ENCODE results near the gene S100Z. TPM values are rescaled to one million over a fixed set of nuclear protein-coding genes. Genes with fewer than 3 reads are reported as not detected.

S100Z gene
- total RNA-seq (2014; rRNA removed; shearing (Covaris generic)), result not detected in 2 replicates
- not detected in 2 replicates for polyA plus RNA-seq (2016; fragmentation: Nextera tagmentation; extraction: Ambion mirVana)

GRCh38 chr5:76849419-76850291 lies at the start of gene S100Z:
Gene S100Z, plus strand, starts transcription at chr5:76850014. Its CDS starts 25,346 bp downstream, at chr5:76875360.
- Histone ChIP-seq H3K4me3 (no peak within 1 kb of the TSS), H3K4me1 (ENCODE audit: insufficient read depth) (no peaks in the 10 kb centered on the region), H3K27me3 (replicated peaks; ENCODE audit: insufficient read depth) (no peaks in the 10 kb centered on the region), H3K9me3 (ENCODE audit: low read depth) (no peaks in the 10 kb centered on the region), H3K4me2 (ENCODE audit: unreplicated experiment) (no peak within 1 kb of the TSS), H3K27ac (no peak within 1 kb of the TSS), H3K36me3 (ENCODE audit: low read depth) (no peaks in the 10 kb centered on the region), H4K20me1 (ENCODE audit: insufficient read depth) (no peaks in the 10 kb centered on the region), H3K79me2 (ENCODE audit: insufficient read depth) (no peaks in the 10 kb centered on the region), H3K9me2 (ENCODE audit: insufficient read depth) (no peaks in the 10 kb centered on the region), H3F3A (ENCODE audit: insufficient read depth) (no peaks in the 10 kb centered on the region), H3K9ac (no peak within 1 kb of the TSS), H2AFZ (no peak within 1 kb of the TSS)
- TF ChIP-seq EZH2phosphoT487 (IDR thresholded peaks at IDR 0.05; ENCODE audit: insufficient read depth, low read depth), result no peak
- no peak for TF ChIP-seq EZH2 (IDR thresholded peaks at IDR 0.05; ENCODE audit: insufficient read depth, poor library complexity, severe bottlenecking)
- no peak for DNase-seq
- 72 to 74% methylated on average over 16 to 18 of the region's 18 CpGs for WGBS, 2 experiments (ENCODE audit: low coverage in 1 of 2, low lambda C conversion rate in 2 of 2, missing lambda C conversion rate in 2 of 2)
- in situ Hi-C loops (cut with MboI), result no loop called here

GRCh38 chr5:76800579-76800978 lies 49.2 kb upstream of the S100Z start:
- Histone ChIP-seq H3F3A (ENCODE audit: insufficient read depth) (peaks cover 17% of the 10 kb centered on the region), H3K36me3 (ENCODE audit: low read depth) (no peaks in the 10 kb centered on the region), H4K20me1 (ENCODE audit: insufficient read depth) (no peaks in the 10 kb centered on the region), H3K79me2 (ENCODE audit: insufficient read depth) (no peaks in the 10 kb centered on the region), H3K27ac (no peak overlapping the region), H3K4me3 (no peak overlapping the region), H2AFZ (no peak overlapping the region), H3K9me2 (ENCODE audit: insufficient read depth) (no peaks in the 10 kb centered on the region), H3K9me3 (ENCODE audit: low read depth) (no peaks in the 10 kb centered on the region), H3K4me1 (ENCODE audit: insufficient read depth) (peaks cover 15% of the 10 kb centered on the region), H3K9ac (no peak overlapping the region), H3K4me2 (ENCODE audit: unreplicated experiment) (no peak overlapping the region), H3K27me3 (replicated peaks; ENCODE audit: insufficient read depth) (no peaks in the 10 kb centered on the region)
- TF ChIP-seq EZH2phosphoT487 (IDR thresholded peaks at IDR 0.05; ENCODE audit: insufficient read depth, low read depth) (no peak), EZH2 (IDR thresholded peaks at IDR 0.05; ENCODE audit: insufficient read depth, poor library complexity, severe bottlenecking) (no peak)
- in situ Hi-C loops (cut with MboI), result no loop called here
- DNase-seq, result no peak
- WGBS, 2 experiments (ENCODE audit: low coverage in 1 of 2, low lambda C conversion rate in 2 of 2, missing lambda C conversion rate in 2 of 2), result 97 to 100% methylated on average over 3 of the region's 3 CpGs

GRCh38 chr5:76801159-76801802 lies 48.5 kb upstream of the S100Z start:
- Histone ChIP-seq H3K27me3 (replicated peaks; ENCODE audit: insufficient read depth) (no peaks in the 10 kb centered on the region), H3K9me2 (ENCODE audit: insufficient read depth) (no peaks in the 10 kb centered on the region), H3K27ac (peak overlapping the region; percentile 39), H3K9ac (no peak overlapping the region), H3K36me3 (ENCODE audit: low read depth) (no peaks in the 10 kb centered on the region), H2AFZ (no peak overlapping the region), H3K79me2 (ENCODE audit: insufficient read depth) (no peaks in the 10 kb centered on the region), H3F3A (ENCODE audit: insufficient read depth) (peaks cover 21% of the 10 kb centered on the region), H3K4me3 (no peak overlapping the region), H3K4me2 (ENCODE audit: unreplicated experiment) (peak overlapping the region; percentile 10), H4K20me1 (ENCODE audit: insufficient read depth) (no peaks in the 10 kb centered on the region), H3K9me3 (ENCODE audit: low read depth) (no peaks in the 10 kb centered on the region), H3K4me1 (ENCODE audit: insufficient read depth) (peaks cover 19% of the 10 kb centered on the region)
- peak; percentile 88 for DNase-seq
- WGBS, 2 experiments (ENCODE audit: low coverage in 1 of 2, low lambda C conversion rate in 2 of 2, missing lambda C conversion rate in 2 of 2), result 28 to 33% methylated on average over 4 of the region's 4 CpGs
- TF ChIP-seq EZH2phosphoT487 (IDR thresholded peaks at IDR 0.05; ENCODE audit: insufficient read depth, low read depth) (no peak), EZH2 (IDR thresholded peaks at IDR 0.05; ENCODE audit: insufficient read depth, poor library complexity, severe bottlenecking) (no peak)
- in situ Hi-C loops (cut with MboI), result no loop called here

- Histone ChIP-seq H2AFZ (no peak overlapping the region), H3K9me3 (ENCODE audit: low read depth) (no peaks in the 10 kb centered on the region), H4K20me1 (ENCODE audit: insufficient read depth) (no peaks in the 10 kb centered on the region), H3K9me2 (ENCODE audit: insufficient read depth) (no peaks in the 10 kb centered on the region), H3K27me3 (replicated peaks; ENCODE audit: insufficient read depth) (no peaks in the 10 kb centered on the region), H3K79me2 (ENCODE audit: insufficient read depth) (no peaks in the 10 kb centered on the region), H3K4me1 (ENCODE audit: insufficient read depth) (peaks cover 23% of the 10 kb centered on the region), H3K9ac (no peak overlapping the region), H3F3A (ENCODE audit: insufficient read depth) (peaks cover 26% of the 10 kb centered on the region), H3K4me3 (no peak overlapping the region), H3K27ac (no peak overlapping the region), H3K36me3 (ENCODE audit: low read depth) (no peaks in the 10 kb centered on the region), H3K4me2 (ENCODE audit: unreplicated experiment) (peak overlapping the region; percentile 10)
- WGBS, 2 experiments (ENCODE audit: low coverage in 1 of 2, low lambda C conversion rate in 2 of 2, missing lambda C conversion rate in 2 of 2), result 88 to 90% methylated on average over 3 of the region's 3 CpGs
- TF ChIP-seq EZH2 (IDR thresholded peaks at IDR 0.05; ENCODE audit: insufficient read depth, poor library complexity, severe bottlenecking) (no peak), EZH2phosphoT487 (IDR thresholded peaks at IDR 0.05; ENCODE audit: insufficient read depth, low read depth) (no peak)
- in situ Hi-C loops (cut with MboI), result no loop called here
- no peak for DNase-seq
Observed at GRCh38 chr5:76801803-76802195, 48.0 kb upstream of the S100Z start.
